ENCODE measurements around the gene FBXO46.

Gene FBXO46

DNA sequence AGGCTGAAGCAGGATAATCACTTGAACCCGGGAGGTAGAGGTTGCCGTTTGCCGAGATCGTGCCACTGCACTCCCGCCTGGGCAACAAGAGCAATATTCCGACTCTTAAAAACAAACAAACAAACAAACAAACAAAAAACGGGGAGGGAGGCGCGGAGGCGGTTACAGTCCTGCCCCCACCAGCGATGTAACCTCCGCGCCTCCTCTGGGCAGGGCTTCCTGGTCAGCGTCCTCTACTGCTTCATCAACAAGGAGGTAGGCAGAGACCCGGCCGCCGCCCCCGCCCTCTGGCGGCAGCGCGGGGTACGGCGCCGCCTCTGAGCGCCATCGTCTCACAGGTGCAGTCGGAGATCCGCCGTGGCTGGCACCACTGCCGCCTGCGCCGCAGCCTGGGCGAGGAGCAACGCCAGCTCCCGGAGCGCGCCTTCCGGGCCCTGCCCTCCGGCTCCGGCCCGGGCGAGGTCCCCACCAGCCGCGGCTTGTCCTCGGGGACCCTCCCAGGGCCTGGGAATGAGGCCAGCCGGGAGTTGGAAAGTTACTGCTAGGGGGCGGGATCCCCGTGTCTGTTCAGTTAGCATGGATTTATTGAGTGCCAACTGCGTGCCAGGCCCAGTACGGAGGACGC lies 49.2 kb downstream of the FBXO46 start:
- DNase-seq = peak; percentile 74

DNA sequence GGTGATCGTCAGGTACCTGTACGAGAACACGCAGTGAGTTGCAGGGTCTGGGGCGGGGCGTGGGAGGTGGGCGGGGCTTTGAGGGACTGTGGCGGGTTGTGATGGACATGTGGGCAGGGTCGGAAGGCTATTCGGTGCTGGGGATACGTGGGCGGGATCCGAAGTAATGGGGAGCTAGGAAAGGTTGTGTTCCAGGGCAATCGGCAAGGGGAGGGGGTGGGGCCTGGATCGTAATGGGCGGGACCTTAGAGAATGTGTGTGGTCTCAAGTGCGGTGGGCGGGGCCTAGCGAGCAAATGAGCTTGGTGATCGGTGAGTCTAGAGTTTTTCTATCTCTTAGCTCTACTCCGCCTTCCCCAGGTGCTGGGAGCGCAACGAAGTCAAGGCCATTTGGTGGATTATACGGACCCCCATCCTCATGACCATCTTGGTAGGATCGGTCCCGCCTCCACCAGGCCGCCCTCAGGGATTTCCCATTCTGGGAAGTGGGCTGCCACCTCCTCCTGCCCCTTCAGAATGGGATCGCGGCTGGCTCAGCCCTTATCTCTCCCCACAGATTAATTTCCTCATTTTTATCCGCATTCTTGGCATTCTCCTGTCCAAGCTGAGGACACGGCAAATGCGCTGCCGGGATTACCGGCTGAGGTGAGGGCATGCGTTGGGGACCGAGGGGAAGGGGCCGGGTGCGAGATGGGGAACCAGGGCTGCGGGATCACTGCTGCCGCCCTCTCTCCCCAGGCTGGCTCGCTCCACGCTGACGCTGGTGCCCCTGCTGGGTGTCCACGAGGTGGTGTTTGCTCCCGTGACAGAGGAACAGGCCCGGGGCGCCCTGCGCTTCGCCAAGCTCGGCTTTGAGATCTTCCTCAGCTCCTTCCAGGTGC lies 53.1 kb downstream of the FBXO46 start:
- DNase-seq = peak; percentile 78

DNA sequence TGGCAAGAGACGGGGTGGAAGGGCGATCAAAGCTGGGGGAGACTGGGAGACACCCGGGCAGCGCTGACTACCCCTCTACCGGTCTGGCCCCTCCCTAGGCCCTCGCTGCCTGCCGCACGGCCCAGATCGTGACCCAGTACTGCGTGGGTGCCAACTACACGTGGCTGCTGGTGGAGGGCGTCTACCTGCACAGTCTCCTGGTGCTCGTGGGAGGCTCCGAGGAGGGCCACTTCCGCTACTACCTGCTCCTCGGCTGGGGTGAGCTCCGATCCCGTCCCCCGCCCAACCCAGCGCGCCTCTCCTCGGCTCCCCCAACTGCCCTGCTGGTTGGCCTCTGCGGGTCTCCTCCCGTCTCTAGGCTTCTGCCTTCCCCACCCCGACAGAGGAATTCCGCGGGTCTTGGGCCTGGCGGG lies 53.8 kb downstream of the FBXO46 start:
- peak; percentile 41 for DNase-seq

DNA sequence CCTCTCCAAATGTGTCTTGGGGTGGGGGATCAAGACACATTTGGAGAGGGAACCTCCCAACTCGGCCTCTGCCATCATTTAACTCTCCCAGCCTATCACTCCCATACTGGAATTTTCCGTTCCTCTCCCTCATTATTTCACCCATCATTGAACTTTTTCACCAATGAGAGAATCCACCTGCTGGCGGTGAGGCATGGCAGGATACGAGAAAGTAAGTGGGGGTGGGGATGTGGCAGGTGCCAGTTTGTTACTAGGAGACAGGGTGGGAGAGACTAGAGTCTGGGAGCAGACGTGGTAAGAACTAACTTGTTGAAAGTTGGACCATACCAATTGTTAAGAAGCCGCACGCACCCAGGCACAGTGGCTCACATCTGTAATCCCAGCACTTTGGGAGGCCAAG lies 55.8 kb downstream of the FBXO46 start:
- no peak for DNase-seq

DNA sequence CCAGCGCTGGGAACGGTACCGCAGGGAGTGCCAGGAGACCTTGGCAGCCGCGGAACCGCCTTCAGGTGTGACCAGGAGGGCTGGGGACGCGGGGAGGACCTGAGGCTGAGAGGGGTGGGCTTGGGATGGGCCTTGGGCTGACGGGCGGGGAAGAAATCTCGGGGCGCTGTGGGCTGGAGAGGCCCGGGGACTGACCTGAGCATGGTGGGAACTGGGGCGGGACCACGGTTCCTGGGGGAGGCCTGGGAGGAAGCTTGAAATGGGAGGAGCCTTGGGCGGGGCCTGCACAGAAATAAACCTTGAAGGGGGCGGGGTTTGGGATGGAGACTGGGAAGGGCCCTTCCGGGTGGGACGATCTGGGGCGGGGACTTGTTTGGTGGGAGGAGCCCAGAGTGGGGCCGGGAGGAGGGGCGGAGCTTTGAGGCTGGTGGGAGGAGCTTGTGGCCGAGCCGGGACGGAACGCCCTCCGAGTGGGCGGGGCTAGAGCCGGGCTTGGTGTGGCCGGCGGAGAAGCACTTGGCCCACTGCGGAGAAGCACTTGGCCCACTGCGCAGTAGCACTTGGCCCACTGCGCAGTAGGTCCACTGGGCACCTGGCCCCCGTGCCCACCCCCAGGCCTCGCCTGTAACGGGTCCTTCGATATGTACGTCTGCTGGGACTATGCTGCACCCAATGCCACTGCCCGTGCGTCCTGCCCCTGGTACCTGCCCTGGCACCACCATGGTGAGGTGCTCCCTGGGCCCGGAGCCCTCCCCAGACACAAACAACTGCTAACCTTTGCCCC lies 59.8 kb downstream of the FBXO46 start:
- no peak for DNase-seq

DNA sequence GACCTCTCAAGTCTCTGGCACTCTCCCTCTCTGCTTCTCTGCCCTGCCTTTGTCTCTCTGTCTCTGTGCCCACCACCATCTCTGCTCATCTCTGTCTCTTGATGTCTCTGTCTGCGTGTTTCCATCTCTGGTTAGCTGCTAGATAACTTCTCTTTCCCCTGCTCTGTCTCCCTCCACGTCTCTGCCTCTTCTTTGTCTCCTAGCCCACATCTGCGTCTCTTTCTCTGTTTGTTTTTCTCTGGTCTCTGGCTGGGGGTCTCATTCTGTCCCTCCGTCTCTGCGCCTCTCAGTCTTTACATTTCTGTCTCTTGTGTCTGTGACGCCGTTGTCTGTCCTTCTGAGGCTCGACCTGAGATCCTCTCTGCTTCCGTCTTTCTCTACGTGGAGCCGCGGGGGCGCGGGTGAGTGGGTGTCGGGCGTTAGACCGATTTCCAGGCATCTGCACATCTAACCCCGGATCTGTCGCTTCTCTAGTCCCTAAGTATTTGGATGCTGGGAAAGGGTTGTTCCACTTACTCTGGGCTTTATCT lies 62.3 kb downstream of the FBXO46 start:
- no peak for DNase-seq

DNA sequence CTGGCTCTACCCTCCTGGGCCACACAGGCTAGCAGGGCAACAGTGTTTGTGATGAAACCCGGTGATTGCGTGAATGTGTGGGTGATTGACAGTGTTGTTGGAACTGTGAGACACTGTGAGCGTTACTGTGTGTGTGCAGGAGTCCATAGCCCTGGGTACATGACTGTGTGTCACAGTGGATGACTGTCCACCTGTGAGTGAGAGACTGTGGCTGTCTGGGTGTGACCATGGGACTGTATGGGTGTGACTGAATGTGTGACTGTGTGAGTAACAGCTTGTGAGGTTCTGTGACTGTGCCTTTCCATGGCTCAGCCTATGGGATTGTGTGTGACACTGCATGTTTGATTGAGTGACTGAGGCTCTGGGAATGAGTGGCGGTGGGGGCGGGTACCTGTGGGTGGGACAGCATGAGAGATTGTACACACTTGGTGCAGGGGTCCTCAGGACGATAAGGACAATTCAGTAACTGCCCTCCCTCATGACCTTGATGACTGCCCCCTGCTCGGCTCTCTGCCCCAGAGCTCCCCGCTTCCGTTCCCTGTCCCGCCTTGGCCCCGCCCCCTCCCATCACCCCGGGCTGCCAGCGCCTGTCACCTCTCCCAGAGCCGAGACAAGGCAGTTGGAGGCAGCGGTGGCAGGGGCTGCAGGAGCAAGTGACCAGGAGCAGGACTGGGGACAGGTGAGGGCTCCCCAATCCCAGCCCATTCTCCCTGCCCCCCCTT lies 62.9 kb downstream of the FBXO46 start, which contains the start of gene GIPR:
Gene GIPR, plus strand, starts transcription at position 602 of the 722 bp plus-strand sequence. CDS start 1,300 bp downstream, outside the sequence.
- DNase-seq = peak; percentile 45

DNA sequence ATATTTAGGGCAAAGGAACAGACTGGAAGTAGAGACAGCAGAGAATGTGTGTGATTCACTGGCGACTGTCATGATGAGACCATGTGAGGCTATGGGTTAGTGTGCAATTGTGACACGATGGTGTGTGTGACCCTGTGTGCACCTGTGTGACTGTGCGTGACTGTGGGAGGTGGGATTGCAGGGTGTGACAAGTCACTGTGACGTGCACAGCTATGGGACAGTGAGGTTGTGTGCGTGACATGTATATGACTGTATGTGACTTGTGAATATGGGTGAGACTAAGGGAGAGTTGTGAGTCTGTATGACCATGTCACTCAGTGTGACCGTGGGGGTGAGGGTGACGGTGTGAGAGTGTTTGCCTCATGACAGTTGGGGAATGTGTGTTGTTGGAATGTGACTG lies 66.1 kb downstream of the FBXO46 start:
- DNase-seq = no peak

DNA sequence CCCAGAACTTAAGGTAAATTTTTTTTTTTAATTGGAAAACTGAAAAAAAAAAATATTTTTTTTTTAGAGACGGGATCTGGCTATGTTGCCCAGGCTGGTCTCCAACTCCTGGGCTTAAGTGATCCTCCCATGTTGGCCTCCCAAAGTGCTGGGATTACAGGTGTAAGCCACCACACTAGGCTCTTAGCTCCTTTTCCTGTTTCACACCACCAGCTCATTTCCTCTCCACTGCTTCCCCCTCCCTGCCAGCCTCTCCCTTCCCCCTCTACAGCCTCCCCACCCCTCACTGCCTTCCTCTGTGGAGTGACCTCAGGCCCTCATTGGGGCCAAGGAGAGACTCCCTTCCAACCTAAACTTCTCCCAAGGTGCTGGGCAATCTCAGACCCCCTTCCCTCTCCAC lies 66.9 kb downstream of the FBXO46 start:
- DNase-seq = no peak

DNA sequence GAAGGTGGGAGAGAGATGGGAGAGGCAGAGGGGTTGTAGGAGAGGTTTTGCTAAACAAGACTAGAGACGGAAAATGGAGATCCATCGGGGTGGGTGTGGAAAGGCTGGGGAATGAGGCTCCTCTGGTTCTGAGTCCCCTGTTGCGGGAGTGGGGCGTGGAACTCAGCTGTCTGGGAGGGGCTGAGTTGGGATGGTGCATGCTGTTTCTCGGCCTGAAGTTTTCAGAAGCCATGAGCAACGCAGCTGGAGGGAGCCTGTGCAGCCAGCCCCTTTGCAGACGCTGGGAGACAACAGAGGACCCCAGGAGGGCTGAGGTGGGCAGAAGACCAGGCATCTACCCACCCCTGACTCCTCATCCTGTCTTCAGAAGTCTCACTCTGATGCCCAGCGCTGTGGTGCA lies 70.1 kb downstream of the FBXO46 start:
- DNase-seq = no peak

All from effector CD4-positive, alpha-beta T cell (primary cell).